AG04450 (cell line): Measurements from ENCODE around the gene DHRS13. TPM values are rescaled to one million over a fixed set of nuclear protein-coding genes. Genes with fewer than 3 reads are reported as not detected.

ENCODE experiments used
- CTCF ChIA-PET: fragments of 300-600, 350-600 bp; formaldehyde crosslinking; extraction: SDS; loops from one replicate; lab custom pipeline; 2022; ENCODE audit warnings: antibody characterized with exemption, inconsistent platforms; lab: Charles Lee
- POLR2A ChIA-PET: fragments of 350-600 bp; formaldehyde crosslinking; extraction: SDS; loops from one replicate; lab custom pipeline; 2021; ENCODE audit warnings: antibody characterized with exemption, inconsistent platforms; lab: Yijun Ruan, JAX
- DNase-seq: peaks from one replicate; pipeline ENCODE4 v3.0.0-alpha.2; 2011; ENCODE audit warnings: low read depth, low spot score
- H3K27ac ChIP-seq: one replicate; pipeline ENCODE4 v1.5.1; 2012; ENCODE audit warnings: low read depth, low read length, control low read depth
- H3K27me3 ChIP-seq: one replicate; pipeline ENCODE4 v1.6.0; 2012; ENCODE audit warnings: low read length; ENCODE audit not compliant: control insufficient read depth, insufficient read depth
- H3K4me3 ChIP-seq: 2 replicates; pipeline ENCODE4 v1.5.1; 2011; ENCODE audit warnings: mild to moderate bottlenecking, low read depth, low read length, control low read depth
- H3K9me3 ChIP-seq: 2 replicates; pipeline ENCODE4 v1.5.1; 2012; ENCODE audit warnings: low read length; ENCODE audit not compliant: control insufficient read depth, insufficient read depth
- CTCF ChIP-seq: IDR thresholded peaks from 2 replicates; pipeline ENCODE4 v1.5.1; 2011; ENCODE audit warnings: low read depth, low read length, control low read depth, inconsistent platforms
- polyA plus RNA-seq: library from polyadenylated mRNA; depleted of rRNA; stranded (reverse); fragments of >200 nt; gene quantifications from 2 replicates; pipeline ENCODE4 v1.2.3, GENCODE V29; 2011

Gene DHRS13
- polyA plus RNA-seq, 1 experiment = 2.9 TPM

GRCh38 chr17:28900986-28901726 is 1.7 kb downstream of the DHRS13 start:
- ChIA-PET CTCF (interaction anchor here (0.5 to 2.6 kb wide), 7 partner anchors 14 to 174 kb away, joined by 3 to 12 read pairs (median 6); partner anchors contain the start of genes ERAL1 and TLCD1), POLR2A (no interaction called here)
- no peaks in the 10 kb centered on the region for H3K27me3 ChIP-seq
- no peak for DNase-seq
- TF ChIP-seq CTCF = no peak
- H3K4me3 ChIP-seq = no peak overlapping the region
- H3K9me3 ChIP-seq = peaks cover 5% of the 10 kb centered on the region; the same call in 1 of the 2 replicates
- H3K27ac ChIP-seq = no peak overlapping the region

- no peak for TF ChIP-seq CTCF
- Histone ChIP-seq H3K27me3 (no peaks in the 10 kb centered on the region), H3K4me3 (no peak overlapping the region), H3K9me3 (peaks cover 5% of the 10 kb centered on the region; the same call in 1 of the 2 replicates), H3K27ac (no peak overlapping the region)
- ChIA-PET CTCF (interaction anchor here (0.6 to 5.4 kb wide), 4 partner anchors 21 to 172 kb away, joined by 3 to 46 read pairs (median 4); no protein-coding TSS in a partner anchor), POLR2A (no interaction called here)
- DNase-seq = no peak
Observed at GRCh38 chr17:28899212-28899815, 3.6 kb downstream of the DHRS13 start.

GRCh38 chr17:28898527-28898955 is 4.3 kb downstream of the DHRS13 start:
- no peaks in the 10 kb centered on the region for H3K27me3 ChIP-seq
- no peak for TF ChIP-seq CTCF
- H3K9me3 ChIP-seq = peaks cover 5% of the 10 kb centered on the region; the same call in 1 of the 2 replicates
- CTCF ChIA-PET = interaction anchor here (1.5 to 5.4 kb wide), 2 partner anchors 20 to 135 kb away, joined by 4 to 46 read pairs; no protein-coding TSS in a partner anchor
- DNase-seq = no peak
- H3K27ac ChIP-seq = no peak overlapping the region
- no peak overlapping the region for H3K4me3 ChIP-seq
- POLR2A ChIA-PET = interaction anchor here (0.6 to 1.8 kb wide), 4 partner anchors 46 to 179 kb away, joined by 3 to 9 read pairs (median 4); partner anchors contain the start of genes RPL23A and TLCD1

DNA sequence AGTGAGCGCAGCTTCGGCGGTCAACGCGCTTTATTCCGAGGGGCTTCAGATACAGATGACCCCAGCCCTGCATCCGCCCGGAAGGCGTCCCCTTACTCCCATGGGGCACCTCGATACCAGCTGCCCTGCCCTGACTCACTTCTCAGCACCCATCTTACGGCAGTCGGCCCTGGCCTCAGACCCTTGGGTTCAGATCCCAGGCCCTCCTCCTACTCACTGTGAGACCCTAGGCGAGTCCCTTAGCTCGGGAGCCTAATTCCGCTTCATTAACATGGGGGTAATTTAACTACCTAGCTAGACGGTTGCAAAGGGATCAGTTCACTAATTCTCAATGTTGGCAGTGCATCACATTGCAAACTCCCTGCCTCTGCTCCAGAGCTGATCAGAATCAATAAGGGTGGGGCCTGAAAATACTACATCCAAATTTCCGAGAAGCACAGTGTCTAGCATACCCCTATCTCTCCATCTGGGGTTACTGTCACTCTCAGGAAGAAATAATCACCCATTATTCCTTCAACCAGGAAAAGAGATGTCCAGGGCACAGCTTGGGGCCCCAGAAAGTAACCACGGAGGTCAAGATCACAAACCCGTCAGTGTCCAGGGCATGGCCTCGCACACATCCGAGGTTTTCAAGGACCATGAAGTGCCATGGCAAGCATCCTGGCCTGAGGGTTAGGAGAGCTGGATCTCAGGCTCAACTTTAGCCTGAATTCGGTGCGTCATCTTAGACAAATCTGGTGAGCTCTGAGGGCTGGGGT is 4.9 kb downstream of the DHRS13 start:
- CTCF ChIA-PET = interaction anchor here (1.5 to 5.4 kb wide), 2 partner anchors 19 to 134 kb away, joined by 4 to 46 read pairs; no protein-coding TSS in a partner anchor
- no peak for DNase-seq
- Histone ChIP-seq H3K9me3 (peaks cover 5% of the 10 kb centered on the region; the same call in 1 of the 2 replicates), H3K27me3 (no peaks in the 10 kb centered on the region), H3K4me3 (peak overlapping the region; percentile 83), H3K27ac (no peak overlapping the region)
- no peak for TF ChIP-seq CTCF
- POLR2A ChIA-PET = interaction anchor here (0.6 to 1.8 kb wide), 5 partner anchors 31 to 178 kb away, joined by 3 to 9 read pairs (median 3); partner anchors contain the start of genes RPL23A and TLCD1
